ENCODE results near the gene RFX3.

RFX3 gene

DNA sequence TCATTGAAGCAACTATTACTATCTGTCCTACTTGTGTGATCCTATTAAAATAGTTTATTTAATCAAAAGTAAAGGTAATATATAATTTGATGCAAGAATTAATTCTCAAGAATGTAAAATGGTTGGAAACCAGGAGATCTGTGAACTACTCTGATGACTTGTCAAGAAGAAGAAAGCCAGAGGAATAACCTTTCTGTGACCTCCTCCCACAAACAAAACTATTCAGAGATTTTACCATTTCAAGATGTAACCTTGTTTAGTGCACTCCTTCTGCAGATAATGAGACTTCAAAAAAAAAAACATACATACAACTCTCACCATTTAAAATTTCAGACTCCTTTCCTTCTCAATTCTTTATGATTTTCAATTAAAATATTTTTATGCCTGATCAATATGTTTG lies 79.5 kb downstream of the RFX3 start:
- TF ChIP-seq GATA3 (IDR thresholded peaks at IDR 0.05; ENCODE audit: low read depth, low read length) (no peak), GATA2 (IDR thresholded peaks at IDR 0.05; ENCODE audit: low read depth, low read length) (no peak)

DNA sequence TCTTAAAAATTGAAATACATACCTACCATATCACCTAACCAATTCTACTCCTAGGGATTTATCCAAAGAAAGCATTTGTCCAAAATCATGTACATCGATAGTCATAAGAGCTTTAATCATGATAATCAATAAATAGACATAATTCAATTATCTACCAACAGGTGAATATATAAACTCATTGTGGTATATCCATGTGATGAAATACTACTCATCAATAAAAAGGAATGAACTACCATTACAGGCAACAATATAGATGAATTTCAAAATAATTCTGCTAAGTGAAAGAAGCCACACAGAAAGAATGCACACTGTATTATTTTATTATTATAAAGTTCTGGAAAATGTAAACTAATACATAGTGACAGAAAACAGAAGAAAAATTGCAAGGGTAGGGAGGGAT lies 81.8 kb downstream of the RFX3 start:
- TF ChIP-seq GATA2 (IDR thresholded peaks at IDR 0.05; ENCODE audit: low read depth, low read length), result no peak
- no peak for TF ChIP-seq GATA3 (IDR thresholded peaks at IDR 0.05; ENCODE audit: low read depth, low read length)

DNA sequence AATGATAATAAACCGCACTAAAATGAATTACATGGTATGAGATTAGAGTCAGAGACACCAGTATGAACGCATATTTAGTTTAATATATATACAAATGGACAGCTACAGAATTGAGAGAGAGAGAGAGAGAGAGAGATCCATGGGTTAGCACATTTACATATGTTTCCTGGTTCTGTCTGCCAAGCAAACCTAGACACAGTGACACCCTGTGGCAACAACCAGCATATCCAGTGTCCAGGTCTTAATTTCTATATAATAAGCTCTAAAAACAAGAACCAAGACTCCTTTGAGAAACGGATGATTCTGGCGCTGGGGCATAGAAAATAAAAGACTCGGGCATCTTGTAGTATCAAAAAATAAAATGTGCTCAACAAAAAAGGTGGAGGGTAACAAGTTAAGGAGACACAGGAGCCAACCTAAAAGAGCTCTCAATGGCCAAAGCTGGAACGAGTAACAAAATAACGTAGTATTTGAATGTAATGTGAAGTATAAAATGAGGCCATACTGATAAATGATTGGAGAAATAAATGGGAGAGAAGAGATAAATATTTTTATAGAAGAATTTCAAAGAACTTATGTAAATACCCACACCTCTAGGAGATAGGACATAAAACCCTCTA lies 84.5 kb downstream of the RFX3 start:
- TF ChIP-seq GATA3 (IDR thresholded peaks at IDR 0.05; ENCODE audit: low read depth, low read length) (no peak), GATA2 (IDR thresholded peaks at IDR 0.05; ENCODE audit: low read depth, low read length) (no peak)

DNA sequence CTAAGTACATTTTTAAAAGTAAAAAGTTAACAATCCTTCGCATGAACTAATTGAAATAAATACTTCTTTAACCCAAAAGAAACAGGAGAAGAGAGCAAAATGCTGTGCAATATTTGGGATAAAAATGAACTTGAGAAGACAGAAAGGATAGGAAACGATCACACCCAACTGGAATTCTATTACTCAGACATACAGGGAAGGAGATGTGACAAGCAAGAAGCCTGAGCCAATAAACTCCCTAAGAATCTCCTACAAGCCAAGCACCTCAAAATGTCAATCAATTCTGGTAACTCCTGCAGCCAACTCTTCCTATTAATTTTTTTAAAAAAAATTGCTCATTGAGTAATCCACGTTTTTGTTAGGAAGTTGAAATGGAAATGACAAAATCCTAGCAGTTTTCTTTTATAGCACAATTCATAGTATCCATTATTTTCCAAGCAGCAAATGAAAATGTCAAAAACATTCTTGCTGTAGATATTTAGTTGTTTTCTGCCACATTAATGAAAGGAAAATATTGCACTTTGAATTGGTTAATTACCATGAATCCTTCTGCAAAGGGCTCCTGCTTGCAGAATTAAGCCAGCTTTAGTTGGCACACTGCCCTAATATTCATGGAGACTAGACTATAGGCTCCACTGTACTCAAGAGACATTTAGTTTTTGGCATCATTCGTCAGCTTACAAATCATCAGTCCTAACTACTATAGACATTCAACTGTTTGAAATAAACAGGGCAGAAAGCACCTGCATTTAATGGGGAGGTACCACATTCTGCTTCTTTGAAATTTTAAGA lies 89.0 kb downstream of the RFX3 start:
- TF ChIP-seq GATA3 (IDR thresholded peaks at IDR 0.05; ENCODE audit: low read depth, low read length), result no peak
- no peak for TF ChIP-seq GATA2 (IDR thresholded peaks at IDR 0.05; ENCODE audit: low read depth, low read length)

DNA sequence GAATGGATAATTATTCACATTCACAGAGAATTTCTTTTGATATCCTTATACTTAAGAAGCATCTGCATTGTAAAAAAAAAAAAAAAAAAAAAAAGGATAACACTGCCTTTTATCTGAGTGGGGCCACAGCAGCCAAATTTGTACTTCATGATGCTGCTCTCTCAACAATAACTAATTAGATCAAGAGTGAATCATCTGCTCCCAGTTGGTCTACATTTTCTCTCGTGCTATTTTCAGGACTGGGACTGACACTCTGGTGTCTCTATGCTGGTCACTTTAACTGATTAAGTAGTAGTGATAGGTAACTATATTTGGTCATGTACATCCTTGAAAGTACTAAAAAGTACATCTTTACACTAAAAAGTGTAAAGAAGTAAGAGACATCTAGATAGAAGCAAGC lies 90.1 kb downstream of the RFX3 start:
- TF ChIP-seq GATA2 (IDR thresholded peaks at IDR 0.05; ENCODE audit: low read depth, low read length) (no peak), GATA3 (IDR thresholded peaks at IDR 0.05; ENCODE audit: low read depth, low read length) (no peak)

DNA sequence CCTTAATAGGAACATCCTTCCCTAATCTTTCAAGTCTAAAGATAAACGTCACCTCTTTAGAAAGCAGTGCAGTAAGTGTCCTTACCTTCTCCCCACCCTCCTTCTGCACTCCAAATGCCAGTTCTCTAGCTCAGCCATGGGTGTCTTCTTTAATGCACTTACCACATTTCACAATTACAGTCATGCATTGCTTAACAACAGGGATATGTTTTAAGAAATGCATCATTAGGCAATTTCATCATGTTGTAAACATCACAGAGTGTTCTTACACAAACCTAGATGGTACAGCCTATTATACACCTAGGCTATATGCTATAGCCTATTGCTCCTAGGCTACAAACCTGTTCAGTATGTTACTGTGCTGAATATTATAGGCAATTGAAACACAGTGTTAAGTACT lies 91.2 kb downstream of the RFX3 start:
- TF ChIP-seq GATA3 (IDR thresholded peaks at IDR 0.05; ENCODE audit: low read depth, low read length), result no peak
- no peak for TF ChIP-seq GATA2 (IDR thresholded peaks at IDR 0.05; ENCODE audit: low read depth, low read length)

DNA sequence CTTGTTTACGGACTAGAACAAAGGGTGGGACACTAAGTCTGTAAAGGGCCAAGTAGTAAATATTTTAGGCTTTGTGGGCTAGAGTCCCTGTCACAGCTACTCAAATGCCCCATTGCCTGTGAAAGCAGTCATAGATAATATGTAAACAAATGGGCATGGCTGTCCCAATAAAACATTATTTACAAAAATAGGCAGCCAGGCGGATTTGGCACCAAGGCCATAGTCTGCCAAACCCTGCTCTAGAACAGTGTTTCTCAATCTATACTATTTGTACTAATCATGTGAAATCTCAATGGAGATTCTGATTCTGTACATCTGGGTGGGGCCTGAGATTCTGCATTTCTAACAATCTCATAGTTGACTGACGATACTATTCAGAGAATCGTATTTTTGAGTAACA lies 92.0 kb downstream of the RFX3 start:
- TF ChIP-seq GATA2 (IDR thresholded peaks at IDR 0.05; ENCODE audit: low read depth, low read length) (no peak), GATA3 (IDR thresholded peaks at IDR 0.05; ENCODE audit: low read depth, low read length) (no peak)

DNA sequence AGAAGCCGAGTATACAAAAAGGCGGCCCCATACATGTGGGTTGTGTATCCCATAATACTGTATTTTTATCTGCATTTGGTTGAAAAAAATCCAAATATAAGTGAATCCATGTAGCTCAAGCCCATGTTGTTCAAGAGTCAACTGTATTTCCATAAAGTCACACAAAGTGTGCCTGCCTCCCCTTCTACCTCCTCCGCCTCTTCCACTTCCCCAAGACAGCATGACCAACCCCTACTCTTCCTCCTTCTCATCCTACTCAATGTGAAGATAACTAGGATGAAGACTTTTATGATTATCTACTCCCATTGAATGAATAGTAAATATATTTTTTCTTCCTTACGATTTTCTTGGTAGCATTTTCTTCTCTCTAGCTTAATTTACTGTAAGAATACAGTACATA lies 92.7 kb downstream of the RFX3 start:
- no peak for TF ChIP-seq GATA3 (IDR thresholded peaks at IDR 0.05; ENCODE audit: low read depth, low read length)
- no peak for TF ChIP-seq GATA2 (IDR thresholded peaks at IDR 0.05; ENCODE audit: low read depth, low read length)

DNA sequence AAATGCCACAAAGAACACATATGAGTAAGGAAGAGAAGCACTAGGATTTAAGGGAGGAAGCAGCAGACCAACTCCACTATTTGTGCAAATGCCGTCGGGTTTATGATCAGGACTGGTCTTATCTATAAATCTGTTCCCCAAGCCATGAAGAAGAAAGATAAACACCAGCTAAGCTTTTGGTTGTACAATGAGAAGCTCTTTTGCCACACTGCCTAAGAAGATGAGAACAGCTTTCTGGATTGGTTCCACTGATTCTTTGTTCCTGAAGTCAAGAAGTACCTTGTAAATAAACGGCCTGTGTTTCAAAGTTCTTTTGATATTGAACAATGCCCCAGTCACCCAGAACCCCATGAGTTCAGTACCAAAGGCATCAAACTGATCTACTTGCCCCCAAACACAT lies 93.9 kb downstream of the RFX3 start:
- TF ChIP-seq GATA3 (IDR thresholded peaks at IDR 0.05; ENCODE audit: low read depth, low read length) (no peak), GATA2 (IDR thresholded peaks at IDR 0.05; ENCODE audit: low read depth, low read length) (no peak)

DNA sequence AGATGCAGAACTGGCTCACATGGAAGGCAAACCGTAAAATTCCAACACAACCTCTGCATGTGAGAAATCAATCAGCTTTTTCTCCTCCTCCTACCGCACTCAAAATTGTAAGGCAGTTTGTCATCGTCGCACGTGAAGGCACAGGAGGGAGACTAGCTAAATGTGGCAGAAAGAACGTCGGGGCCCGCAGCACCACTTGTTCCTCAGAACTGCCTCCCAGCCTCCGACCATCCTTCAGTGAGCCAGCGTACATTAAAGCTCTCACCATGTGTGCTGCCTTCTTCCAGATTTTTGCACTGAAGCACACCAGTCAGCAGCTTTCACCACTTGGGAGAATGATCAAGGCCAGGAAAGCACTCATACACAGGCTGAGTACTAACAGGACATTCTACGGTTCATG lies 105.9 kb downstream of the RFX3 start:
- TF ChIP-seq GATA3 (IDR thresholded peaks at IDR 0.05; ENCODE audit: low read depth, low read length), result no peak
- TF ChIP-seq GATA2 (IDR thresholded peaks at IDR 0.05; ENCODE audit: low read depth, low read length), result no peak

DNA sequence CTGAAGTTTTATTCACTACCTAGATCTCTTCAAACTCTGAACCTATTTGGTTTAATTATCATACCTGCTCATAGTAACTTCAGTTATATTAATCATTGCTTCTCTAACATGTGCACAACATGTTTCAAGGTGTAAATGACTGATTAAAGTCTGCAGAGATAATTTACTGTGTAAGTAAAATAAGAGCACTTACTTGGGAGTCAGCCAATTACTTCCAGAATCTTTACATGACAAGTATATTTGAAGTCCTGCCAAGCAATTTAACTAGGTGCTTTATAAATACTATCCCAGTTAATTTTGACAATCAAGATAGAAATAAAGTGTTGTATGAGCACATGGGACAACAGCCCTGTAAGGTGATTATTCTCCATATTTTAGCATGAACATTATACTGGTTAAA lies 109.9 kb downstream of the RFX3 start:
- TF ChIP-seq GATA2 (IDR thresholded peaks at IDR 0.05; ENCODE audit: low read depth, low read length) (no peak), GATA3 (IDR thresholded peaks at IDR 0.05; ENCODE audit: low read depth, low read length) (no peak)

DNA sequence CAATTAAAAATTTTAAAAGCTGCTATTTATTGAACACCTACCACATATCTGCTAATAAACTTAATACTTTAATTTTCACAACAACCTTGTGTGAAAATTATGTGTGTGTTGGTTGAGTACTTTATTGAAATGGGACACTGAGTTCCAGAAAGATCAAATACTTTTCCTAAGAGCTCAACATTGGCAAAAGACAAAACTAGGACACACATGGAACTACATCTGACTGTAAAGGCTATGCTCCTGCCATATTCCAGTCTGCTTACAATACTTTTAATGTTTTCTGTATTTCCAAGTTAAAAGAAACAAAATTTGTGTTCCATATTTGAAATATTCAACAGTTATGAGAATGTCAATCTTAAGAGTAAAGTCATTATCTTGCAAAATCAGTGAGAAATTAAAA lies 111.8 kb downstream of the RFX3 start:
- TF ChIP-seq GATA3 (IDR thresholded peaks at IDR 0.05; ENCODE audit: low read depth, low read length) (no peak), GATA2 (IDR thresholded peaks at IDR 0.05; ENCODE audit: low read depth, low read length) (no peak)

DNA sequence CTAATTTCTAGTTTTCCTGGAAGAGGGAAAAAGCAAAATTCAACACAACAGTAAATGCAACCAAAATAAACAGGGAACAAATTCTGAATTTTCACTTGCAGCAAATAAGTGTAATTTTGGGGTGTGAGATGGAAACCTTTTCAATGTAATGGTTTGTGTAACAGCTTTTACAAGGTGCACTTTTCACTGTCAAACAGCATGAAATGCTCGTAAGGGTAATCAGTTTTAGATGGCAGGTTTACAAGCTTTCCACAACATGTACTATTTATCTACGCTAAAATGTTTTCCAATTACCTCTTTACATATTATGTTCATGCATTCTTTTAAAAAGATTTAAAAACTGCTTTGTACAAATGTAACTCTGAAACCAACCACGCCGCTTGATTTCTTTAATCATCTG lies 115.3 kb downstream of the RFX3 start:
- no peak for TF ChIP-seq GATA2 (IDR thresholded peaks at IDR 0.05; ENCODE audit: low read depth, low read length)
- no peak for TF ChIP-seq GATA3 (IDR thresholded peaks at IDR 0.05; ENCODE audit: low read depth, low read length)

DNA sequence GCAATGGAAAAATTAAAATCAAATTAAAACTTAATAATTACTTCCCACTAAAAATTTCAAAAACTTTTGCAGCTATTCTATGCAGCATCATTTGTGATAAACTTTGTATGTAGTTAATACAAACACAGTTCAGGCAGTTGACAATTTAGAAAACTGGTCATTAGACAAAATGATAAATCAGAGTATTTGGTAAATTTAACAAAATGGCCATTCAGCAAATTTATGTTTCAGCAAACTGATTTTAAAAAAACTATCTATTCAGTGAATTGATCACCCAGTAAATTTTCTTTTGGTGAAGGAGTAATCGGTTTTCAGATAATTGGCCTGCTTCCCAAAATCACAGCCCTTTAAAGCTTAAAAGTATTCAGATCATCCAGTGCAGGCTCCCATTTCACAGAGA lies 116.3 kb downstream of the RFX3 start:
- TF ChIP-seq GATA3 (IDR thresholded peaks at IDR 0.05; ENCODE audit: low read depth, low read length) (no peak), GATA2 (IDR thresholded peaks at IDR 0.05; ENCODE audit: low read depth, low read length) (no peak)

DNA sequence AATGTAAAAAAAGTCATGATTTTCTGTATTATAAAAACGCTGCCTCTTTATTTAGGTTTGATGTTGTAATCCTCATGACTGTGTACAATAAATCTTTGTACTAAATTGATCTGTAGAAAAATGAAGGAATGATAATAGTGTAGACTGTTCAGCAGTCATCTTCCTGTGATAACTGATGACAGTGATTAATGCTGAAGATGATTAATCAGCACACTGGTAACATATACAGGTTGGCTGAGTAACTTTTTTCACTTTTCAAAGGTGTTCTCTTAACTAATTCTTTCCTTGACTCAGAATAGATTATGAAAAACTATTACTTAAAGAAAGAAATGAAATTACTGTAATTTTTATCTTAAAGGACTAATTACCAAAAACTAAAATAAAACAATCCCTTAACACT lies 122.5 kb downstream of the RFX3 start:
- TF ChIP-seq GATA3 (IDR thresholded peaks at IDR 0.05; ENCODE audit: low read depth, low read length), result no peak
- TF ChIP-seq GATA2 (IDR thresholded peaks at IDR 0.05; ENCODE audit: low read depth, low read length), result no peak
